Neutrophil (primary cell): ENCODE results near the gene ATP5PF.
"Not testable (repeated sequence)": the region's sequence is repeated elsewhere in the genome, so short reads cannot be mapped to it uniquely, and the experiment has no call there.

ENCODE experiments used
- H3K27ac ChIP-seq: fragments of 200-600 bp; sonication (generic); 2 replicates; pipeline ENCODE4 v1.5.1; 2016; ENCODE audit warnings: mild to moderate bottlenecking, moderate library complexity
- H3K27me3 ChIP-seq: fragments of 200-600 bp; sonication (generic); 2 replicates; pipeline ENCODE4 v1.6.0; 2016; ENCODE audit warnings: mild to moderate bottlenecking
- H3K36me3 ChIP-seq: fragments of 200-600 bp; sonication (generic); 2 replicates; pipeline ENCODE4 v1.5.1; 2017
- H3K4me1 ChIP-seq, 2 experiments: fragments of 200-600 bp in 1 of 2; sonication (generic) in 1 of 2; 1 replicate in 1 of 2; 2 replicates in 1 of 2; pipeline versions ENCODE4 v1.5.1 to v1.6.1; 2013 to 2016; ENCODE audit warnings: low read depth in 1 of 2, low read length in 1 of 2, mild to moderate bottlenecking in 1 of 2, moderate library complexity in 1 of 2; ENCODE audit not compliant: control insufficient read depth in 1 of 2, insufficient read depth in 1 of 2
- H3K4me3 ChIP-seq, 2 experiments: fragments of 200-600 bp in 1 of 2; sonication (generic) in 1 of 2; 1 replicate in 1 of 2; 2 replicates in 1 of 2; pipeline ENCODE4 v1.5.1; 2013 to 2016; ENCODE audit warnings: low read depth in 1 of 2, low read length in 1 of 2, mild to moderate bottlenecking in 1 of 2, moderate library complexity in 1 of 2
- H3K9me3 ChIP-seq: fragments of 200-600 bp; sonication (generic); 2 replicates; pipeline ENCODE4 v1.5.1; 2016
- TF ChIP-seq, protein P1 (sequence below): fragments of 200-600 bp; sonication (generic); IDR thresholded peaks from 2 replicates; pipeline ENCODE4 v1.5.1; 2016; ENCODE audit warnings: antibody characterized with exemption

The ATP5PF gene

DNA sequence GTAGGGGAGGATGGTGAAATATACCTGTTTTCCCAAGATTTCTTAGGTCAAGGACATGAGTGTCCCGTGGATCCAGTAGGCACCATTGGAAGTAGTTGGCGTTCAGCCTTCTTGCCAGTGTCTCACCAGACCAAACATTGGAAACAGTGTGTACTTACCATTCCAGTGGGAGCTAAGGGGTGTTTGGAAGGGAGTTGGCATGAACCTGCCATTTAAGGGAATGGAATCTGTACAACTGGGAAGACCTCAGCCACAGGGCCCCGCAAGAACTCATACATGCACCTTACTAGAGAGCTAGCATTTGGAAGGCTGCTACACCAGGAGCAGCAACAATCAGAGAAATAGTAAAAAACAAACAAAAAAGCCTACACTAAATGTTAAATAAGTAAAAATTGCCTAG, 12.7 kb downstream of the ATP5PF start:
- peaks cover 56% of the 10 kb centered on the region for H3K36me3 ChIP-seq
- H3K27me3 ChIP-seq: no peaks in the 10 kb centered on the region
- H3K4me1 ChIP-seq: no peaks in the 10 kb centered on the region
- no peaks in the 10 kb centered on the region for H3K9me3 ChIP-seq
- TF ChIP-seq, protein P1, sequence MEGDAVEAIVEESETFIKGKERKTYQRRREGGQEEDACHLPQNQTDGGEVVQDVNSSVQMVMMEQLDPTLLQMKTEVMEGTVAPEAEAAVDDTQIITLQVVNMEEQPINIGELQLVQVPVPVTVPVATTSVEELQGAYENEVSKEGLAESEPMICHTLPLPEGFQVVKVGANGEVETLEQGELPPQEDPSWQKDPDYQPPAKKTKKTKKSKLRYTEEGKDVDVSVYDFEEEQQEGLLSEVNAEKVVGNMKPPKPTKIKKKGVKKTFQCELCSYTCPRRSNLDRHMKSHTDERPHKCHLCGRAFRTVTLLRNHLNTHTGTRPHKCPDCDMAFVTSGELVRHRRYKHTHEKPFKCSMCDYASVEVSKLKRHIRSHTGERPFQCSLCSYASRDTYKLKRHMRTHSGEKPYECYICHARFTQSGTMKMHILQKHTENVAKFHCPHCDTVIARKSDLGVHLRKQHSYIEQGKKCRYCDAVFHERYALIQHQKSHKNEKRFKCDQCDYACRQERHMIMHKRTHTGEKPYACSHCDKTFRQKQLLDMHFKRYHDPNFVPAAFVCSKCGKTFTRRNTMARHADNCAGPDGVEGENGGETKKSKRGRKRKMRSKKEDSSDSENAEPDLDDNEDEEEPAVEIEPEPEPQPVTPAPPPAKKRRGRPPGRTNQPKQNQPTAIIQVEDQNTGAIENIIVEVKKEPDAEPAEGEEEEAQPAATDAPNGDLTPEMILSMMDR: no peak
- H3K4me3 ChIP-seq: no peak overlapping the region
- H3K27ac ChIP-seq: no peak overlapping the region

DNA sequence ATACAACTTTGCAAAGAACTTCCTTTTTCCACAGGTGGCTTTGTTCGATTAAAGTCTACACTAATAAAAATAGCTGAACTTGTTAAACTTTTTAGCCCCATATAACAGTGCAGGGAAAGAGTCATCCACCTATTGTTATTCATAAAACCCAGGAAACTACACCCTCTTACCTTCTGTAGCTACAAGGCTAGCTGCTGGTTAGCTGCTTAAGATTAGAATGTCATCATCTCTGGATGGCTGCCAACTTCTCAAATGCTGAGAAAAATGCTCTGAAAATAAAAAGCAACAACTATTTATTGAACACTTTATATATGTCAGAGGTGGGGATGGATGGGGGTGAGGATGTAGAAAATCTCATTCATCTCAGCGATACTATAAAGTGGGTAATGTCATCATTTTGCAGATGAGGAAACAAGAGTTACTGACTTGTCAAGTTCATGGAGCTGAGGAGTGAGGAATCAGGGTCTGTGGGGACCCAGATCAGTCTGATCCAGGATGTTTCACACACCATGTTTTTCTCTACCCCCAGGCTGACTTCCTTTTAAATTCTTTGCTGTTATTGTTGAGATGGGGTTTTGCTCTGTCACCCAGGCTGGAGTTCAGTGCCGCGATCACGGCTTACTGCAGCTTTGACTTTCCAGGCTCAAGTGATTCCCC, 17.1 kb downstream of the ATP5PF start:
- Histone ChIP-seq H3K27ac (no peak overlapping the region), H3K9me3 (no peaks in the 10 kb centered on the region), H3K36me3 (peaks cover 23% of the 10 kb centered on the region), H3K4me1 (no peaks in the 10 kb centered on the region), H3K27me3 (no peaks in the 10 kb centered on the region), H3K4me3 (no peak overlapping the region)
- TF ChIP-seq, protein P1: no peak

DNA sequence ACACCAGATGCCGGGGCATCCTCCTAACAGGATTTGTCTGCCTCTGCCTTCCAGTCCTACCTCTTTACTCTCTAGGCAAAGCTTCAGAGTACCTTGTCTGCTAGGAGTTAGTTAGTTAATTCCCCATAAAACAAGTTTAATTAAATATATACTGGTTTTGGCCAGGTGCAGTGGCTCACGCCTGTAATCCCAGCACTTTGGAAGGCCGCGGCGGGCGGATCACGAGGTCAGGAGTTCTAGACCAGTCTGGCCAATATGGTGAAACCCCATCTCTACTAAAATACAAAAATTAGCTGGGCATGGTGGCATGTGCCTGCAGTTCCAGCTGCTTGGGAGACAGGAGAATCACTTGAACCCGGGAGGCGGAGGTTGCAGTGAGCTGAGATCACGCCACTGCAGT, 20.6 kb downstream of the ATP5PF start:
- H3K36me3 ChIP-seq, H3K27ac ChIP-seq, H3K9me3 ChIP-seq, H3K4me3 ChIP-seq, H3K4me1 ChIP-seq, H3K27me3 ChIP-seq: not testable (repeated sequence)

DNA sequence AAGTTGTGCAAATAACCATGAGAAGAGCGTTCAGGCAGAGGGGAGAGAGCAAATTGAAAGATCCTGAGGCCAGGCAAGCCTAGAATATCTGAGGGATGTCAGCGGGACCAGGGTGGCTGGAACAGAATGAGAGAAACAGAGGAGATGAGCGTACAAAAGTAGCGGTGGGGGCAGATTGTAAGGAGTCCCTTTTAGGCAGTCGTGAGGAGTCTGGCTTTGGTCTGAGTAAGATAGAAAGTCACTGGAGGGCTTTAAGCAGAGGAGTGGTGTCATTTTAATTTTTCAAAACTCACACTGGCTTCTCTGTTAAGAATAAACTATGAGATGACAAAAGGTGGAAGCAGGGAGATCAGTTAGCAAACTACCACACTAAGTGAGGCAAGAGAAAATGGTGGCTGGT, 24.2 kb downstream of the ATP5PF start:
- Histone ChIP-seq H3K4me3 (no peak overlapping the region), H3K4me1 (no peaks in the 10 kb centered on the region), H3K27ac (no peak overlapping the region), H3K9me3 (no peaks in the 10 kb centered on the region), H3K36me3 (no peaks in the 10 kb centered on the region), H3K27me3 (no peaks in the 10 kb centered on the region)
- TF ChIP-seq, protein P1: no peak

DNA sequence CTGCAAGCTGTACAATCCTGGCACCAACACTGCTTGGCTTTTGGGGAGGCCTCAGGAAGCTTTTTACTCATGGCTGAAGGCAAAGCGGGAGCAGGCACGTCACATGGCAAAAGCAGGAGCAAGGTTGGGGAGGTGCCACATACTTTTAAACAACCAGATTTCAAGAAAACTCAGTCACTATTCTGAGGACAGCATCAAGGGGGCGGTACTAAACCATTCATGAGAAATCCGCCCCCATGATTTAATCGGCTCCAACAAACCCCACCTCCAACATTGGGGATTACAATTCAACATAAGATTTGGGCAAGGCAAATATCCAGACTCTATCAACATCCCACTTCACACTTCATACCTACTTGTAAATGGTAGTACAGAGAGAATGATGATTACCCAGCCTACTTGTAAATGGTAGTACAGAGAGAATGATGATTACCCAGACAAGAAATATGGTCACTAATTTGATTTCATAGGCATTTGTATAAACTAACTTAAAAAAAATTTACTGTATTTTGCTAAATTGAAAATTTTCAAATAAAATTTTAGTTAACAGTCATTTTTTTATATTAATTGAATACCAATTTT, 24.9 kb downstream of the ATP5PF start:
- TF ChIP-seq, protein P1: no peak
- H3K4me1 ChIP-seq: no peaks in the 10 kb centered on the region
- no peak overlapping the region for H3K4me3 ChIP-seq
- no peaks in the 10 kb centered on the region for H3K36me3 ChIP-seq
- no peaks in the 10 kb centered on the region for H3K27me3 ChIP-seq
- H3K27ac ChIP-seq: no peak overlapping the region
- H3K9me3 ChIP-seq: no peaks in the 10 kb centered on the region

DNA sequence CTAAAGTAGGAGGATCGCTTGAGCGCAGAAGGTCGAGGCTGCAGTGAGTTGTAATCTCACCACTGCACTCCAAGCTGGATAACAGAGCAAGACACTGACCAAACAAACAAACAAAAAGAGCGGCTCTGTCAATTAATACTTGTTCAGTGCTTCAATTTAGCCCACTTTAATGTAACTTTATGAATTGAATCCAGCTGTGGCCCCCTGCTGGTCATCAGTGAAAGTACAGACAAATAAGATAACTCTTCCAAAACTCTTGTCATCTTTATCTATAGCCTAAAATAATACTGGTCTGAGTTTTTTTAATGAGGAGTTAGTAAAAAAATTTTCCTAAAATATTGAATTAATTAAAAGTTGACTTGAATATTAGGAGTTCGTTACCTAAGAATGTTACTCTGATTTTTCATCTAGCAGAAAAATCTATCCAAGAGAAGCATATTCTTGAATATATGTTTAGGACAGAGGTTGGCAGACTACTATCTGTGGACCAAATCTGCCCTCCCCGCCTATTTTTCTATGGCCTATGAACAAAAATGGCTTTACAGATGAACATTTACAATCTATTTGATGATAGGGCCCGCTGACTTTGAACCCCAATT, 26.1 kb downstream of the ATP5PF start:
- no peaks in the 10 kb centered on the region for H3K27me3 ChIP-seq
- no peak overlapping the region for H3K27ac ChIP-seq
- H3K4me1 ChIP-seq: no peaks in the 10 kb centered on the region
- H3K4me3 ChIP-seq: no peak overlapping the region
- no peaks in the 10 kb centered on the region for H3K36me3 ChIP-seq
- TF ChIP-seq, protein P1: peak; percentile 71
- H3K9me3 ChIP-seq: no peaks in the 10 kb centered on the region
